Measurements from ENCODE around the gene MYLK4. TPM values are rescaled to one million over a fixed set of nuclear protein-coding genes. Genes with fewer than 3 reads are reported as not detected.

Gene MYLK4
- total and polyA plus RNA-seq, 4 donors, result 0.27 to 1.6 (median 1.0) TPM

GRCh38 chr6:2772840-2773239, 22.1 kb upstream of the MYLK4 start:
- Histone ChIP-seq H3K9ac (ENCODE audit: insufficient read depth in 1 of 2, low read length in 2 of 2) (no peak overlapping the region), H3K36me3 (ENCODE audit: control insufficient read depth in 4 of 4, insufficient read depth in 4 of 4, low read length in 4 of 4) (peaks cover 2 to 24% (median 16%) of the 10 kb centered on the region in 4 donors), H3K27me3 (ENCODE audit: control insufficient read depth in 3 of 3, insufficient read depth in 3 of 3, low read length in 2 of 3) (no peaks in the 10 kb centered on the region), H3K9me3 (ENCODE audit: control insufficient read depth in 4 of 4, insufficient read depth in 3 of 4, low read length in 3 of 4) (no peaks in the 10 kb centered on the region), H3K4me1 (ENCODE audit: control insufficient read depth in 5 of 5, insufficient read depth in 5 of 5, low read length in 5 of 5) (peaks cover 10 to 31% (median 11%) of the 10 kb centered on the region in 5 donors), H3K27ac (ENCODE audit: low read depth in 1 of 2, low read length in 1 of 2) (no peak overlapping the region), H3K4me3 (no peak overlapping the region)
- TF ChIP-seq CTCF (IDR thresholded peaks at IDR 0.05; ENCODE audit: control extremely low read depth, extremely low read depth), result no peak
- ATAC-seq (ENCODE audit: insufficient read depth, low FRiP score), result no peak
- 71 to 85% methylated on average over 3 of the region's 3 CpGs for WGBS, 2 donors
- no peak for DNase-seq

GRCh38 chr6:2771079-2771478, 20.4 kb upstream of the MYLK4 start:
- ATAC-seq (ENCODE audit: insufficient read depth, low FRiP score), result no peak
- Histone ChIP-seq H3K27ac (ENCODE audit: low read depth in 1 of 2, low read length in 1 of 2) (no peak overlapping the region), H3K4me1 (ENCODE audit: control insufficient read depth in 5 of 5, insufficient read depth in 5 of 5, low read length in 5 of 5) (peaks cover 11 to 42% (median 16%) of the 10 kb centered on the region in 5 donors), H3K36me3 (ENCODE audit: control insufficient read depth in 4 of 4, insufficient read depth in 4 of 4, low read length in 4 of 4) (peaks cover 2 to 20% (median 15%) of the 10 kb centered on the region in 4 donors), H3K27me3 (ENCODE audit: control insufficient read depth in 3 of 3, insufficient read depth in 3 of 3, low read length in 2 of 3) (no peaks in the 10 kb centered on the region), H3K9me3 (ENCODE audit: control insufficient read depth in 4 of 4, insufficient read depth in 3 of 4, low read length in 3 of 4) (no peaks in the 10 kb centered on the region), H3K9ac (ENCODE audit: insufficient read depth in 1 of 2, low read length in 2 of 2) (no peak overlapping the region), H3K4me3 (no peak overlapping the region)
- no peak for DNase-seq
- 90 to 95% methylated on average over 4 of the region's 4 CpGs for WGBS, 2 donors
- no peak for TF ChIP-seq CTCF (IDR thresholded peaks at IDR 0.05; ENCODE audit: control extremely low read depth, extremely low read depth)

GRCh38 chr6:2770171-2770570, 19.4 kb upstream of the MYLK4 start:
- no peaks in the 10 kb centered on the region for H3K9me3 ChIP-seq (ENCODE audit: control insufficient read depth in 4 of 4, insufficient read depth in 3 of 4, low read length in 3 of 4)
- H3K27ac ChIP-seq (ENCODE audit: low read depth in 1 of 2, low read length in 1 of 2), result peak overlapping the region; percentile 40 to 56
- H3K4me3 ChIP-seq, result no peak overlapping the region
- 27 to 35% methylated on average over 13 of the region's 13 CpGs for WGBS, 2 donors
- H3K36me3 ChIP-seq (ENCODE audit: control insufficient read depth in 4 of 4, insufficient read depth in 4 of 4, low read length in 4 of 4), result peaks cover 2 to 19% (median 14%) of the 10 kb centered on the region in 4 donors
- H3K4me1 ChIP-seq (ENCODE audit: control insufficient read depth in 5 of 5, insufficient read depth in 5 of 5, low read length in 5 of 5), result peaks cover 10 to 42% (median 16%) of the 10 kb centered on the region in 5 donors
- H3K27me3 ChIP-seq (ENCODE audit: control insufficient read depth in 3 of 3, insufficient read depth in 3 of 3, low read length in 2 of 3), result no peaks in the 10 kb centered on the region
- DNase-seq (peak in 2 of 3 donors; percentile 56 to 63), ATAC-seq (ENCODE audit: insufficient read depth, low FRiP score) (no peak)
- H3K9ac ChIP-seq (ENCODE audit: insufficient read depth in 1 of 2, low read length in 2 of 2), result no peak overlapping the region
- no peak for TF ChIP-seq CTCF (IDR thresholded peaks at IDR 0.05; ENCODE audit: control extremely low read depth, extremely low read depth)

- peaks cover 0 to 11% (median 9%) of the 10 kb centered on the region in 4 donors for H3K36me3 ChIP-seq (ENCODE audit: control insufficient read depth in 4 of 4, insufficient read depth in 4 of 4, low read length in 4 of 4)
- H3K9ac ChIP-seq (ENCODE audit: insufficient read depth in 1 of 2, low read length in 2 of 2), result no peak overlapping the region
- TF ChIP-seq CTCF (IDR thresholded peaks at IDR 0.05; ENCODE audit: control extremely low read depth, extremely low read depth), result no peak
- 33 to 38% methylated on average over 6 of the region's 6 CpGs for WGBS, 2 donors
- H3K4me1 ChIP-seq (ENCODE audit: control insufficient read depth in 5 of 5, insufficient read depth in 5 of 5, low read length in 5 of 5), result peaks cover 8 to 45% (median 16%) of the 10 kb centered on the region in 5 donors
- H3K27me3 ChIP-seq (ENCODE audit: control insufficient read depth in 3 of 3, insufficient read depth in 3 of 3, low read length in 2 of 3), result no peaks in the 10 kb centered on the region
- H3K4me3 ChIP-seq, result peak overlapping the region; percentile 40
- ATAC-seq (ENCODE audit: insufficient read depth, low FRiP score) (no peak), DNase-seq (no peak)
- no peak overlapping the region for H3K27ac ChIP-seq (ENCODE audit: low read depth in 1 of 2, low read length in 1 of 2)
- no peaks in the 10 kb centered on the region for H3K9me3 ChIP-seq (ENCODE audit: control insufficient read depth in 4 of 4, insufficient read depth in 3 of 4, low read length in 3 of 4)
Measured at GRCh38 chr6:2768696-2769095, 18.0 kb upstream of the MYLK4 start.

Measured in lung (tissue), 12 donors.